Superior temporal gyrus (tissue), 1 donor: ENCODE measurements around the gene GSPT1.
"Not testable (repeated sequence)": the region's sequence is repeated elsewhere in the genome, so short reads cannot be mapped to it uniquely, and the experiment has no call there.

Source experiments
- DNase-seq: peaks from one replicate; pipeline ENCODE4 v3.0.0-alpha.2; 2016; ENCODE audit errors: extremely low spot score

The GSPT1 gene

DNA sequence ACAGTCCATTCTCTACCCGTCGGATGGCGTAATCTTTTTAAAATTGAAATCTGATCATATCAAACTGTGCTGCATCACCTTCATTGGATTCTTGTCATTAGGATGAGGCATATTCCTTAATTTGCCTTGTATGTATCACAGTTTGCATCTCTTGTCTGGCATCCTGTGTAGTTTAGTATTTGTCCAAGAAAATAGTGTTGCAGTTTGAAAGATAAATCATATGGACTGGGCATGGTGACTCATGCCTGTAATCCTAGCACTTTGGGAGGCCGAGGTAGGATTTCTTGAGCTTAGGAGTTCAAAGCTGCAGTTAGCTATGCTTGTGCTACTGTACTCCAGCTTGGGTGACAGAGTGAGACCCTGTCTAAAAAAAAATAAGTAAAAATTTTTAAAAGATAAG lies 58.6 kb downstream of the GSPT1 start:
- no peak for DNase-seq

DNA sequence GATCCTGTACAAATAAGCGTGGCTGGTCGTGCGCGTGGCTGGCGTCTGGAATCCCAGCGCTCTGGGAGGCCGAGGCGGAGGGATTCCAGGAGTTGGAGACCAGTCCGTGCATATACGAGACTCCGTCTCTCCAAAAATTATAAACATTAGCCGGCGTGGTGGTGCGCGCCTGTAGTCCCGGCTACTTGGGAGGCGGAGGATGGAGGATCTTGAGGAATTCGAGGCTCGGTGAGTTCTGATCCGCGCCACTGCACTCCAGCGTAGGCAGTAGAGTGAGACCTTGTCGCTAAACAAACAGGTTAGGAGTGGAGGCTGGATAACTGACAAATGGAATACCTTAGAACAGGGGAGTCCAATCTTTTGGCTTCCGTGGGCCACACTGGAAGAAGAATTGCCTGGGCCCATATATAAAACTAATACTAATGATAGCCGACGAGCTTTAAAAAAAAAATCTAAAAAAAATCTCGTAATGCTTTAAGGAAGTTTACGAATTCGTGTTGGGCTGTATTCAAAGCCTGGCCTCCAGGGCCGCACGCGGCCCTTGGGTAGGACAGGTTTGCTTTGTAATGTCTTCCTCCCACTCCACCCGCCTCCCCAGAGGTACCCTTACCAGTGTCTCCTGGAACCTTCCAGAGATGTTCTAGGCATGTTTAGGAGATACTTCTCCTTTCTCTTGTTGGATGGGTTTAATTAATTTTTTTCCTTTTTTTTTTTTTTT lies 63.5 kb downstream of the GSPT1 start:
- no peak for DNase-seq

DNA sequence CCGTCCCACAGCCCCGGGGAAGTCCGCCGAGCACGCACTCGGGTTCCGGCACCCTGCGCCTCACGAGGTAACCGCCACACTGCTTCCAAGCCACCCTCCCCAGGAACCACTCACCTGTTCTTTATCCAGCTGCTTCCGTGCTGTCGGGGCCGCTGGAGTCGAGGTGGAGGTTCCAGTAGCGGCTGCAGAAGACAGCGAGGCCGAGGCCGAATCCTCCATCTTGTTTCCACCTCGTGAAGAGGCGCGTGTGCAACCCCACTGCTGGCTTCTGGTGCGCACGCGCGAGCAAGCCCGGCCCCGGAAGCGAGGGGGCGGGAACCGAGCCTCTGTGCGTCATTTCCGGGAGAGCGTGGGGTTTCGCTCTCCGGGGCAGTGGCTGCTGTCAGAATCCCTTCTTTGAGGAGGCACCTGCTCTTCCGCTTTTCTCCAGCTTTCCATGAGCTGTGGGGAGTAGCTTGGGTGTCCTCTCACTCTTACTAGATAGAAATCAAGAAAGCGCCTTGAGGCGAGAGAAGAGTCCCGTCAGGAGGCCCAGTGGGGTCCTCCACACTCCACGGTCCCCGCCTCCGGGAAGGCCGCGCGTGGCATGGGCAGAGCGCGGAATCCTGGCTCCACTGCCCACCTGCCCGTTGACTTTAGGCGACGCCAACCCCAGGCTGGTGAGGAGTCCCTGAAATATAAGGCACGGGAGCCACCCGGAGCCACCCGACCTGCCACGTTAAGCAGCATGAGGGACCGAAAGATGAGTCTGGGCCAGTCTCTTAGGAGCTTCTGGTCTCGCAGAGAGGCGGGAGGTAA lies 64.3 kb downstream of the GSPT1 start, which contains the start of gene RSL1D1:
TSS of gene RSL1D1 (minus strand) at position 249 of the 798 bp plus-strand sequence. CDS start at position 219, 30 bp downstream.
- peak; percentile 95 for DNase-seq

DNA sequence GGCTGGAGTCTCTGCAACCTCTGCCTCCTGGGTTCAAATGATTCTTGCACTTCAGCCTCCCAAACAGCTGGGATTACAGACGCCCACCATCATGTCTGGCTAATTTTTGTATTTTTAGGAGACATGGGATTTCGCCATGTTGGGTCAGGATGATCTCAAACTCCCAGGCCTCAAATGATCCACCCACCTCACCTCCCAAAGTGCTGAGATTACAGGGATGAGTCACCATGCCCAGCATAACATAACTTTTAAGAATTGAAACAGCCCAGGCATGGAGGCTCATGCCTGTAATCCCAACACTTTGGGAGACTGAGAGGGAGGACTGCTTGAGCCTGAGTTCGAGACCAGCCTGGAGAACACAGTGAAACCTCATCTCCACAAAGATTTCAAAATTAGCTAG lies 66.9 kb downstream of the GSPT1 start:
- DNase-seq = no peak

DNA sequence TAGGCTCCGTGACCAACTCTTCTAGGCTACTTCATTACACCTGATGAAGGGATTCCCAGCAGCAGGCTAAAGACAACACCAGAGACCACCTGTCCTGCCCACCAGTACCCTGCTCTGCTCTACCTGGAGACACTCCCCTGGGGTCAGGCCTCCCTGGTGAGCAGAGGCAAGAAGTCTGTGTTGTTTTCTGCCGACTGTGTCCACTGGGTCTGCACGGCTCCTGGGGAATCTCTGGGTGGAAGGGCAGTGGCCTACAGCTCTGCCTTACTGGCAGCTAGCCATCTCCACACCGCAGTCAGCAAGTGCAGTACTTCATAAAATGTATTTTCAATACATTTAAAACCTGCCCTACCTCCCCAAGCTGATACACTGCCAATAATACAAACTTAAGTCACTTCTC lies 71.3 kb downstream of the GSPT1 start:
- DNase-seq = no peak

DNA sequence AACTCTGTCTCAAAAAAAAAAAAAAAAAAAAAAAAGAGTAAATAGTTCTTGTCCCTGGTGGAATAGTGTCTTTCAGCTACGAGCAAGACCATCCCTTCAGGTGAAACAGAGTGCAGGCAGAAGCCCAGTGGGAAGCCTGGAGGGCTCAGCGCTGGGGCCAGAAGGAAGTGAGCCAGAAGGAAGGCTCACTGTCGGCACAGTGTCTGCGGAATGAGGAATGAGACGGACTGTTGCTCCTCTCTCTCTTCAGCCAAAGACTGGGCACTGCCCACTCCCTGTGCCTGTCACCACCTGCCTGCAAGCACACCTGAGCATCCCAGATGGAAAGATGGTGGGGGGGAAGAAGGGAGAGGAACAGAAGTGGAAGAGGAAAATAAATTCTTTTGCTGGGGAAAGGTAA lies 71.9 kb downstream of the GSPT1 start:
- no peak for DNase-seq

DNA sequence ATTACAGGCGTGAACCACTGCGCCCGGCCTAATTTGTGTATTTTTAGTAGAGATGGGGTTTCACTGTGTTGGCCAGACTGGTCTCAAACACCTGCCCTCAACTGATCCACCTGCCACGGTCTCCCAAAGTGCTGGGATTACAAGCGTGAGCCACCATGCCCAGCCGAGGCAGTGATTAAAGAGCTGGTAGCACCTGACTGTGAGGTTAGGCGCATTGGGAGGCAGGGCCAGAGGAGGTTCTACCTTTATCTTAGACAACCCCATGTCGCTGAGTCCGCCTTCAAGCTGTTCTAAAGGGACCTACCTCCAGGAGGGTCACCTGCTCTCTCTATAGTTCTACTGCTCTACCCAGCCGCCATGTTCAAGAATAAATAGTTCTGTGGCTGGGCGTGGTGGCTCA lies 72.5 kb downstream of the GSPT1 start:
- DNase-seq = no peak

DNA sequence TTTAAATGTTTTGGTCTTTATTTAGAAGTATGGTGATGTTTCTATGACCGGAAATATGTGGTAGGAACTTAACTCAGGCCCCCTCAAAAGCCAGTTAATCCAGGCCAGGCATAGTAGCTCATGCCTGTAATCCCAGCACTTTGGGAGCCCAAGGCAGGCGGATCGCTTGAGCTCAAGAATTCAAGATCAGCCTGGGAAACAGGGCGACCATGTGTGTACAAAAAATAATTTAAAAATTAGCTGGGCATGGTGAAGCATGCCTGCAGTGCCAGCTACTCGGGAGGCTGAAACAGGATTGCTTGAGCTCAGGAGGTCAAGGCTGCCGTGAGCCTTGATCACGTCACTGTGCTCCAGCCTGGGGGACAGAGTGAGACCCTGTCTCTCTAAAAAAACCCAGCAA lies 74.7 kb downstream of the GSPT1 start:
- no peak for DNase-seq

DNA sequence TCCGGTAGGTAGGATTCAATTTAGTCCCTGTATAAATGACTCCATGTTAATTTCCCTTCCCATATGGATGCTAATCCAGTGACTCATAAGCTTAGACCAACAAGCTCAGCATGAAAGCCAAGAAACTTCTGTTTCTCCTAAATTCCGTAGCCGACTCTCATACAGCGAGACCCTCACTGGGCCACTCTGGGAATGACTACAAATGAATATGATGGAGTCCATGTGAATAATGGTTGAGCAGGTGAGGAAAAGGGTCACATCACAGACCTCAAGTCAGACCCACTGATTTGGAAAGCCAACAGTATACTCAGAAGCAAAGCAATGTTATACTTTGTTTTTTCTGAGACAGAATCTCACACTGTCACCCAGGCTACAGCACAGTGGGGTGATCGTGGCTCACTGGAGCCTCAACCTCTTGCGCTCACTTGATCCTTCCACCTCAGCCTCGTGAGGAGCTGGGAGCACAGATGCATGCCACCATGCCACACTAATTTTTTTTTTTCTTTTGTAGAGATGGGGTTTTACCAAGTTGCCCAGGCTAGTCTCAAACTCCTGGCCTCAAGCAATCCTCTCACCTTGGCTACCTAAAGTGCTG lies 79.0 kb downstream of the GSPT1 start:
- no peak for DNase-seq

DNA sequence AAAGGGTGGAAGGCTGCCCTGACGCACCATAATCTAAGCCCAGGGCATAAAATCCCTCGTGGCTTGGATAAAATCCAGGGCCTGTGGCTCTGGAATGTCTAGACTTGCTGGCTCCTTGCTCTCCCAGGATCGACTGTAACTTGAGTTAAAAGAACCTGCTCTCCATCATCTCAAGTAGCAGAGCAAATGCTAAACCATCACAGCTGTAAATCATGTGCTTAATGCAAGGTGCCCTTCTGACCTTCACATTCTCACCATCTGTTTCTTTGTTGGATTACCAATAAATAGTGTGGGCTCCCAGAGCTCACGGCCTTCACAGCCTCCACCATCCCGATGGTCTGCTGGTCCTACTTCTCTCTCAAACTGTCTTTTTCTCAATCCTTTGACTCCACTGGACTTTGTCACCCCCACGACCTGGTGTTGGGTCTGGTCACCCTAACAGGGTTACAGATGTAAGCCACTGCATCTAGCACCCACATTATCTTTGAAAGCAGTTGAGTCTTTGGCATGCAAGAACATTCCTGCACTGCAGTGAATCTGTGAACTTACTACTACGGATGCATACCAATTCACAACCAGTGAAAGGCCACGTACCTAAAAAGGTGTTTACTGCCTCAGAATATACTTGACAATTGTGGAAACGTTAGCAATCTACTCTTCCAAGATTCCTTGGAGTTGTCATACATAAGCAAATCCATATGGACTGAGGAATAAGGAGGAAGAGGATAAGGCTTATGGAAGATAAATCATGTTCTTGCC lies 79.7 kb downstream of the GSPT1 start:
- DNase-seq = no peak

DNA sequence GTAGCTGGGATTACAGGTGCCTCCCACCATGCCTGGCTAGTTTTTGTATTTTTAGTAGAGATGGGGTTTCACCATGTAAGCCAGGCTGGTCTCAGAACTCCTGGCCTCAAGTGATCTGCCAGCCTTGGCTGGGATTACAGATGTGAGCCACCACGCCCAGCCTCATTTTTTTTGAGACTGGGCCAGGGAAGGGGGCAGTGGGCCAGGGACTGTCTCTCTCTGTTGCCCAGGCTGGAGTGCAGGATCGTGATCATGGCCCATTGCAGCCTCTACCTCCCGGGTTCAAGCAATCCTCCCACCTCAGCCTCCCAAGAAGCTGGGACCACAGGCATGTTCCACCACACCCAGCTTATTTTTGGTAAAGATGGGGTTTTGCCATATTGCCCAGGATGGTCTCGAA lies 80.4 kb downstream of the GSPT1 start:
- no peak for DNase-seq

DNA sequence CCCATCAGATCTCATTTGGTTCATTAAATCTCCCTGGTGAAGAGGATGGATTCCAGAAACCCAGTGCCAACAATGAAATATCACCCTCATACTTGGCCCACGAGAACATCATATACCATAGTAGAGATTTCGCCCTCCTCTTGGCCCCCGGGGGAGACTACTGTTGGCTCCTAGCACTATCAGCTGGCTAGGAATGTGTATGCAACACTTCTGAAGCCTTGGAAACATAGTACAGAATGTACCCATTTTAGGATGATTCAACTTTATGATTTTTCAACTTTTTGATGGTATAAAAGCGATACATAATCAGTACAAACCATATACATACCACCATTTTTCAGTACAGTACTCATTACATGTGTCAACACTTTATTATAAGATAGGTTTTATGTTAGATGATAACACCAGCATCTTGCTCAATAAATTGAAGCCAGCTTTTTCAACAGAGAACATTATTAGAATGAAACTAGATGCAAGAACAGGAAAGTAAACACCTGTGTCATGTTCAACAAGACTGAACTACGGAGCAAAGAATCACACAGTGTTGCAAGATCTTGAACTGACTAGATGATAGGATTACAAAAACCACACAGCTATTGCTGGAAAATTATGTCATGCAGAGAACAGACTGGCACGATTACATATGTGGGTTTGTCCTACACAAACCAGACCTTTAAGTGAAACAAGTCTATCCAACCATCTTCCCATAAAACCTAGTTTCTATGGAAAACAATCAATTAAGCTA lies 81.6 kb downstream of the GSPT1 start:
- no peak for DNase-seq

DNA sequence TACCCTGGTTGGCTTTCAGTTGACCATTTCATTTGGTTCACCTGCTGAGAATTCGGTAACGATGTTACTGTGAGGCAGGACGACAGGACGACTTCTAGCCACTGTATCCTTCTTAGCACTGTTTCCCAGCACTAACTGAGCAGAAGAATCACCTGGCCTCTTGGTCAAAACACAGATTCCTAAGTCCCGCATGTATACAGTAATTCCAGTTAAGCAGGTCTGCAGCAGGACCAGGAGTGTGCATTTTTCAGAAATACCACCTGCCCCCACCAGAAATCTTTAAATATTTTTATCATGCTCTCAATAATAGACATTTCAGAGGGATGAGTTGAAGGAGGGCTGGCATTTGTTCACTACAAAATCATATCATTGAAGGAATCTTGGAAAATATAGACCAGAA lies 87.1 kb downstream of the GSPT1 start:
- DNase-seq = no peak

DNA sequence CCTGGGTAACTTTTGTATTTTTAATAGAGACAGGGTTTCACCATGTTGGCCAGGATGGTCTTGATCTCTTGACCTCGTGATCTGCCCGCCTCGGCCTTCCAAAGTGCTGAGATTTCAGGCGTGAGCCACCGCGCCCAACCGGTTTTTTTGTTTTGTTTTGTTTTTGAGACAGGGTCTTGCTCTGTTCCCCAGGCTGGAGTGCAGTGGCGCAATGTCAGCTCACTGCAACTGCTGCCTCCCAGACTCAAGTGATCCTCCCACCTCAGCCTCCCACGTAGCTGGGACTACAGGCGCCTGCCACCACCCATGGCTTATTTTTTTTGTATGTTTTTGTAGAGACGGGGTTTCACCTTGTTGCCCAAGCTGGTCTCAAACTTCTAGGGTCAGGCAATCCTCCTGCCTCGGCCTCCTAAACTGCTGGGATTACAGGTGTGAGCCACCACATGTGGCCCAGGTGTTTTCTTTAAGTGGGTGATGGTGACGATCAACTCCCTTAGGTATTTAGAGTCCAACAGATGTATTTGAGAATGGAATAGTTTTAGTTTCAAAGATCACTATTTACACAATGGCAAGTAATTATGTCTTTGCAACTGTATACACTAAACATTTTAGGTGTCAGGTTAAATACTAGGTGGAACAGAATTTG lies 90.1 kb downstream of the GSPT1 start:
- not testable (repeated sequence) for DNase-seq

DNA sequence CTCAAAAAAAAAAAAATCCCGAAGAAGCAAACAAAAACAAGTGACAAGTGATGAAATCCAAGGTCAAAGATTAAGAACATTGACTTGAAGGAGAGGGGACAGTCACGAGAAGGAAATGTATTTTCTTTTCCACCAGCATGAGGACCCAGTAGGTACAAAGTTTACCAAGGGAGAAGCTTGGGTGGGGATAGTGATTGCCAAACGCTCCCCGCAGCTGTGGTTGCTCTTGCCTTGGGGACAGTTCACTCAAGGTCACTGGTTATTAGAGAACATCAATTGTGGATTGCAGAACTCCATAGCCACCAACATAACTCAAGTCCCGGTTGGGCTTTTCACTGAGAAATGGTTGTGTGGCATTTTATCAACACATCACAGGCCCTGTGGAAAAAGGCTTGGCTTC lies 91.4 kb downstream of the GSPT1 start:
- DNase-seq = no peak

DNA sequence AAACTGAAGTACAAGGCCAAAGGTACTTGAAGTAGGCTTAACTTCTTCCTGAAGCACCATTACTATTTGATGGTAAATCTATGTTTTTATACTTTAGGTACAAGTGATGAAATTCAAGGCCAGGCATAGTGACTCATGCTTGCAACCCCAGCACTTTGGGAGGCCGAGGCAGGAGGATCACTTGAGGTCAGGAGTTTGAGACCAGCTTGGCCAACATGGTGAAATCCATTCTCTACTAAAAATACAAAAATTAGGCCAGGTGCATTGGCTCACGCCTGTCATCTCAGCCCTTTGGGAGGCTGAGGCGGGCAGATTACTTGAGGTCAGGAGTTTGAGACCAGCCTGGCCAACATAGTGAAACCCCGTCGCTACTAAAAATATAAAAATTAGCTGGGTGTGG lies 92.1 kb downstream of the GSPT1 start:
- DNase-seq = not testable (repeated sequence)

DNA sequence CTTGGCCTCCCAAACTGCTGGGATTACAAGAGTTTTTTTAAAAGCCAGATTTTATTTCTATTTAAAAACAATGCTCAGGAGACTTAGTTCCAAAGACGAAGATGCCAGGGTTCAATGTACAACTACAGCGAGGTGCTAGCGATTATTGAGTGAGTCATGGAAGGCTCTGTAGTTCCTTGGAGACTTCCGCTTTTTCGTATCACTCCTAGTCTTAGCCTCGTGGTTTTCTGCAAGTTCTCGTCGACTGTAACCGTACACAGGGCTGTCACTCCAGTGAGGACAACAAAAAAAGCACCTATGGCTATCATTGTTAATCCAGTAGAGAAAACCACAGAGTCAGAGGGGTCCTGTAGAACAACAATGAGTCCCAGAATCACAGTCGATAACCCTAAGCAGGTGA lies 96.0 kb downstream of the GSPT1 start:
- DNase-seq = no peak

DNA sequence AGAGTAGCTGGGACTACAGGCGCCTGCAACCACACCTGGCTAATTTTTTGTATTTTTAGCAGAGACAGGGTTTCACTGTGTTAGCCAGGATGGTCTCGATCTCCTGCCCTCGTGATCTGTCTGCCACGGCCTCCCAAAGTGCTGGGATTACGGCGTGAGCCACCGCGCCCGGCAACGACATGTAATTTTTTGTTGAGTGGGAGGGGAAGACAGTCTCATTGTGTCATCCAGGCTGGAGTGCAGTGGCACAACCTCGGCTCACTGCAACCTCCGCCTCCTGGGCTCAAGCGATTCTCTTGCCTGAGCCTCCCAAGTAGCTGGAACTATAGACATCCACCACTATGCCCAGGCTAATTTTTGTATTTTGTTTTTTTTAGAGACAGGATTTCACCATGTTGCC lies 96.8 kb downstream of the GSPT1 start:
- not testable (repeated sequence) for DNase-seq
